Endothelial cell of umbilical vein (primary cell): ENCODE results near the gene CACNA1A. TPM values are rescaled to one million over a fixed set of nuclear protein-coding genes. Genes with fewer than 3 reads are reported as not detected.
A peak's percentile ranks its signal among the peaks of the same experiment; 100 is the strongest.

Experiments
- BruUV-seq: library from RNA; stranded (reverse); fragments of 400-500 nt; replicated peaks from 2 replicates; lab custom pipeline; 2021; lab: Mats Ljungman, UMichigan
- CTCF ChIA-PET: fragments of 300-600, 350-600 bp; sonication (Branson Sonifier 250); formaldehyde crosslinking; loops from one replicate; lab custom pipeline; 2021; ENCODE audit warnings: antibody characterized with exemption, inconsistent platforms; lab: Charles Lee
- POLR2A ChIA-PET: fragments of 300-600, 350-600 bp; sonication (Branson Sonifier 250); formaldehyde crosslinking; loops from one replicate; lab custom pipeline; 2021; ENCODE audit warnings: antibody characterized with exemption, inconsistent platforms; lab: Charles Lee
- DNase-seq: peaks from one replicate; pipeline ENCODE4 v3.0.0-alpha.2; 2011; ENCODE audit warnings: low read depth, low spot score
- FAIRE-seq: peaks from 2 replicates; lab custom pipeline; 2011; peaks lifted over from hg19 to GRCh38; lab: Jason Lieb, UNC
- H2AFZ ChIP-seq: 2 replicates; pipeline ENCODE4 v1.6.0; 2012; ENCODE audit warnings: low read depth, low read length, control low read depth, inconsistent platforms
- H3K27ac ChIP-seq: 2 replicates; pipeline ENCODE4 v1.5.1; 2011; ENCODE audit warnings: low read depth, mild to moderate bottlenecking, control low read depth, low read length, moderate library complexity; ENCODE audit not compliant: insufficient read depth
- H3K27me3 ChIP-seq, 2 experiments: 2 replicates each; pipeline versions ENCODE4 v1.6.0 to v1.6.1; 2011; ENCODE audit warnings: low read length in 2 of 2, mixed read lengths in 1 of 2; ENCODE audit not compliant: control insufficient read depth in 2 of 2, insufficient read depth in 2 of 2
- H3K36me3 ChIP-seq, 2 experiments: 2 replicates in 1 of 2; 3 replicates in 1 of 2; pipeline ENCODE4 v1.5.1; 2011; ENCODE audit warnings: low read length in 2 of 2, mild to moderate bottlenecking in 1 of 2, moderate library complexity in 1 of 2; ENCODE audit not compliant: control insufficient read depth in 2 of 2, insufficient read depth in 2 of 2; ENCODE audit errors: extremely low read depth in 1 of 2
- H3K4me1 ChIP-seq: 3 replicates; pipeline ENCODE4 v1.5.1; 2011; ENCODE audit warnings: mild to moderate bottlenecking, low read length; ENCODE audit not compliant: control insufficient read depth, insufficient read depth; ENCODE audit errors: extremely low read depth
- H3K4me2 ChIP-seq: 2 replicates; pipeline ENCODE4 v1.6.1; 2011; ENCODE audit warnings: low read length, control low read depth, mixed read lengths; ENCODE audit not compliant: insufficient read depth
- H3K4me3 ChIP-seq, 3 experiments: fragments of 200-600 bp in 1 of 3; sonication (generic), shearing (Covaris generic) in 1 of 3; replicated peaks in 1 of 3; 2 replicates each; pipeline ENCODE4 v1.5.1; 2011 to 2016; ENCODE audit warnings: control low read depth in 3 of 3, low read length in 3 of 3, mild to moderate bottlenecking in 2 of 3, inconsistent platforms in 1 of 3, low read depth in 1 of 3, moderate library complexity in 1 of 3; ENCODE audit not compliant: insufficient read depth in 1 of 3
- H3K79me2 ChIP-seq: 2 replicates; pipeline ENCODE4 v1.6.0; 2012; ENCODE audit warnings: low read length, inconsistent platforms; ENCODE audit not compliant: control insufficient read depth, insufficient read depth
- H3K9ac ChIP-seq: replicated peaks from 2 replicates; pipeline ENCODE3; 2011; ENCODE audit warnings: low read length, control low read depth; ENCODE audit not compliant: insufficient read depth; ENCODE audit errors: extremely low read depth
- H3K9me1 ChIP-seq: replicated peaks from 3 replicates; pipeline ENCODE4 v1.6.0; 2011; ENCODE audit warnings: mild to moderate bottlenecking, low read length; ENCODE audit not compliant: control insufficient read depth, insufficient read depth; ENCODE audit errors: extremely low read depth
- H3K9me3 ChIP-seq: replicated peaks from 2 replicates; pipeline ENCODE4 v1.5.1; 2012; ENCODE audit warnings: low read length, inconsistent platforms; ENCODE audit not compliant: control insufficient read depth, insufficient read depth
- H4K20me1 ChIP-seq: replicated peaks from 2 replicates; pipeline ENCODE3; 2011; ENCODE audit warnings: mild to moderate bottlenecking, low read length; ENCODE audit not compliant: control insufficient read depth, insufficient read depth; ENCODE audit errors: extremely low read depth
- EZH2 ChIP-seq: IDR thresholded peaks from 2 replicates; pipeline ENCODE4 v1.6.1; 2012; ENCODE audit warnings: borderline replicate concordance, low read depth, mild to moderate bottlenecking, moderate library complexity, low read length, inconsistent platforms; ENCODE audit not compliant: severe bottlenecking
- FOS ChIP-seq: IDR thresholded peaks from 2 replicates; pipeline ENCODE4 v1.6.1; 2011; ENCODE audit warnings: mild to moderate bottlenecking, low read length, moderate library complexity, borderline replicate concordance; ENCODE audit not compliant: insufficient read depth
- GATA2 ChIP-seq: IDR thresholded peaks from 2 replicates; pipeline ENCODE4 v1.7.0; 2011; ENCODE audit warnings: low read depth, mild to moderate bottlenecking, moderate library complexity, mixed read lengths, low read length; ENCODE audit not compliant: insufficient read length, insufficient read depth
- JUN ChIP-seq: IDR thresholded peaks from 2 replicates; pipeline ENCODE4 v1.6.1; 2011; ENCODE audit warnings: borderline replicate concordance, low read depth; ENCODE audit not compliant: insufficient read length, insufficient read depth
- MYC ChIP-seq: IDR thresholded peaks from one replicate; pipeline ENCODE4 v1.6.1; 2011; ENCODE audit warnings: mild to moderate bottlenecking, low read depth, low read length
- POLR2A ChIP-seq: IDR thresholded peaks from 2 replicates; pipeline ENCODE4 v1.6.1; 2012; ENCODE audit warnings: low read depth, mild to moderate bottlenecking, control low read depth, low read length
- POLR2AphosphoS5 ChIP-seq: IDR thresholded peaks from 2 replicates; pipeline ENCODE4 v1.6.1; 2012; ENCODE audit warnings: low read depth, mild to moderate bottlenecking, control low read depth, low read length, moderate library complexity; ENCODE audit not compliant: insufficient read depth
- dilution Hi-C: fragments of 300-500 bp; cut with MboI; formaldehyde crosslinking; loops from one replicate; pipeline ENCODE4 v1.15.0; 2019; ENCODE audit warnings: low sequenced_read_pairs; ENCODE audit not compliant: extremely low pct_ligation_motif_present
- intact Hi-C: fragments of 100-400 bp; cut with micrococcal nuclease; formaldehyde crosslinking; loops from one replicate; pipeline ENCODE4 v1.10.0; 2022
- polyA plus RNA-seq, 4 experiments: library from polyadenylated mRNA; depleted of rRNA in 3 of 4; stranded (reverse) in 3 of 4; unstranded in 1 of 4; fragments of >200 nt; gene quantifications; 2 replicates each; pipeline versions ENCODE4 v1.2.1 to v1.2.3, GENCODE V29; 2011 to 2012; ENCODE audit warnings: missing spikeins in 1 of 4
- total RNA-seq: library from RNA; stranded (reverse); gene quantifications from 2 replicates; pipeline ENCODE4 v1.2.3, GENCODE V29; 2021
- TF ChIP-seq, protein P1 (sequence below): IDR thresholded peaks from 2 replicates; pipeline ENCODE4 v1.6.1; 2011; ENCODE audit not compliant: insufficient read depth, insufficient read length
- TF ChIP-seq, protein P2 (sequence below), 2 donors: IDR thresholded peaks; 1 replicate in 1 of 2; 2 replicates in 1 of 2; pipeline ENCODE4 v1.5.1; 2011; ENCODE audit warnings: low read length in 2 of 2, mild to moderate bottlenecking in 2 of 2, moderate library complexity in 2 of 2, control low read depth in 1 of 2, inconsistent platforms in 1 of 2, low read depth in 1 of 2; ENCODE audit not compliant: insufficient read depth in 1 of 2; ENCODE audit errors: extremely low read depth in 1 of 2

CACNA1A gene
- total and polyA plus RNA-seq, 2 donors (not counting 3 experiments of a cell fraction or from before 2014, with no cell fraction given), result 0.17 to 0.38 TPM

- Histone ChIP-seq H3K79me2 (no peaks in the 10 kb centered on the region), H3K4me3 (no peak overlapping the region), H3K27me3 (peaks cover 2% of the 10 kb centered on the region in 2 experiments), H2AFZ (peak overlapping the region; percentile 14), H4K20me1 (no peaks in the 10 kb centered on the region), H3K9ac (no peak overlapping the region), H3K4me2 (no peak overlapping the region), H3K9me3 (no peaks in the 10 kb centered on the region), H3K27ac (no peak overlapping the region), H3K36me3 (no peaks in the 10 kb centered on the region), H3K4me1 (no peaks in the 10 kb centered on the region), H3K9me1 (no peaks in the 10 kb centered on the region)
- dilution Hi-C loops (no loop called here), intact Hi-C loops (no loop called here)
- DNase-seq (no peak), FAIRE-seq (no peak)
- CTCF ChIA-PET, result no interaction called here
- BruUV-seq, result no TSS peak
- peak; percentile 48 for TF ChIP-seq EZH2
- TF ChIP-seq, protein P1, sequence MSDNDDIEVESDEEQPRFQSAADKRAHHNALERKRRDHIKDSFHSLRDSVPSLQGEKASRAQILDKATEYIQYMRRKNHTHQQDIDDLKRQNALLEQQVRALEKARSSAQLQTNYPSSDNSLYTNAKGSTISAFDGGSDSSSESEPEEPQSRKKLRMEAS, result no peak
- POLR2A ChIA-PET, result no interaction called here
These were observed 207.5 kb downstream of the CACNA1A start for GRCh38 chr19:13298565-13299481.

GRCh38 chr19:13297023-13297422 is 209.3 kb downstream of the CACNA1A start:
- H3K9me1 ChIP-seq, result no peaks in the 10 kb centered on the region
- intact Hi-C loops (no loop called here), dilution Hi-C loops (no loop called here)
- no peak overlapping the region for H3K9ac ChIP-seq
- H3K36me3 ChIP-seq, result no peaks in the 10 kb centered on the region
- no peak for DNase-seq
- POLR2A ChIA-PET, result no interaction called here
- no TSS peak for BruUV-seq
- no peak for FAIRE-seq
- H4K20me1 ChIP-seq, result no peaks in the 10 kb centered on the region
- no peak overlapping the region for H3K27ac ChIP-seq
- H3K4me3 ChIP-seq, result no peak overlapping the region
- no peak overlapping the region for H2AFZ ChIP-seq
- H3K9me3 ChIP-seq, result no peaks in the 10 kb centered on the region
- H3K79me2 ChIP-seq, result no peaks in the 10 kb centered on the region
- TF ChIP-seq, protein P2, sequence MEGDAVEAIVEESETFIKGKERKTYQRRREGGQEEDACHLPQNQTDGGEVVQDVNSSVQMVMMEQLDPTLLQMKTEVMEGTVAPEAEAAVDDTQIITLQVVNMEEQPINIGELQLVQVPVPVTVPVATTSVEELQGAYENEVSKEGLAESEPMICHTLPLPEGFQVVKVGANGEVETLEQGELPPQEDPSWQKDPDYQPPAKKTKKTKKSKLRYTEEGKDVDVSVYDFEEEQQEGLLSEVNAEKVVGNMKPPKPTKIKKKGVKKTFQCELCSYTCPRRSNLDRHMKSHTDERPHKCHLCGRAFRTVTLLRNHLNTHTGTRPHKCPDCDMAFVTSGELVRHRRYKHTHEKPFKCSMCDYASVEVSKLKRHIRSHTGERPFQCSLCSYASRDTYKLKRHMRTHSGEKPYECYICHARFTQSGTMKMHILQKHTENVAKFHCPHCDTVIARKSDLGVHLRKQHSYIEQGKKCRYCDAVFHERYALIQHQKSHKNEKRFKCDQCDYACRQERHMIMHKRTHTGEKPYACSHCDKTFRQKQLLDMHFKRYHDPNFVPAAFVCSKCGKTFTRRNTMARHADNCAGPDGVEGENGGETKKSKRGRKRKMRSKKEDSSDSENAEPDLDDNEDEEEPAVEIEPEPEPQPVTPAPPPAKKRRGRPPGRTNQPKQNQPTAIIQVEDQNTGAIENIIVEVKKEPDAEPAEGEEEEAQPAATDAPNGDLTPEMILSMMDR (IDR thresholded peaks at IDR 0.05; ENCODE audit: extremely low read depth in 1 of 2, insufficient read depth in 1 of 2, low read depth in 1 of 2, low read length in 2 of 2), result no peak
- TF ChIP-seq GATA2, result no peak
- no peak for TF ChIP-seq POLR2AphosphoS5
- TF ChIP-seq, protein P1, result no peak
- no peak for TF ChIP-seq MYC
- no peak for TF ChIP-seq JUN
- TF ChIP-seq FOS, result no peak
- TF ChIP-seq EZH2, result no peak
- no peak for TF ChIP-seq POLR2A
- peaks cover 2% of the 10 kb centered on the region in 2 experiments for H3K27me3 ChIP-seq
- CTCF ChIA-PET, result interaction anchor here (0.9 kb wide), 1 partner anchor 292 kb away, joined by 3 read pairs; no protein-coding TSS in a partner anchor
- no peak overlapping the region for H3K4me2 ChIP-seq
- no peaks in the 10 kb centered on the region for H3K4me1 ChIP-seq
